ENCODE data around the gene RABEP2.

- no peak for TF ChIP-seq CTCF (conservative IDR thresholded peaks at IDR 0.05 in 1 of 2, IDR thresholded peaks at IDR 0.05 in 1 of 2; ENCODE audit: extremely low read depth in 1 of 2, insufficient read depth in 1 of 2, low read depth in 1 of 2, low read length in 2 of 2)
- TF ChIP-seq EZH2 (IDR thresholded peaks at IDR 0.05; ENCODE audit: borderline replicate concordance, low read length), result no peak
These were observed 66.6 kb downstream of the RABEP2 start for GRCh38 chr16:28858421-28858820.
